ENCODE data around the gene HOXB7. TPM values are rescaled to one million over a fixed set of nuclear protein-coding genes. Genes with fewer than 3 reads are reported as not detected.
A peak's percentile ranks its signal among the peaks of the same experiment; 100 is the strongest.

Gene HOXB7
- total RNA-seq = 4.6 and 7.1 TPM in 2 replicates

DNA sequence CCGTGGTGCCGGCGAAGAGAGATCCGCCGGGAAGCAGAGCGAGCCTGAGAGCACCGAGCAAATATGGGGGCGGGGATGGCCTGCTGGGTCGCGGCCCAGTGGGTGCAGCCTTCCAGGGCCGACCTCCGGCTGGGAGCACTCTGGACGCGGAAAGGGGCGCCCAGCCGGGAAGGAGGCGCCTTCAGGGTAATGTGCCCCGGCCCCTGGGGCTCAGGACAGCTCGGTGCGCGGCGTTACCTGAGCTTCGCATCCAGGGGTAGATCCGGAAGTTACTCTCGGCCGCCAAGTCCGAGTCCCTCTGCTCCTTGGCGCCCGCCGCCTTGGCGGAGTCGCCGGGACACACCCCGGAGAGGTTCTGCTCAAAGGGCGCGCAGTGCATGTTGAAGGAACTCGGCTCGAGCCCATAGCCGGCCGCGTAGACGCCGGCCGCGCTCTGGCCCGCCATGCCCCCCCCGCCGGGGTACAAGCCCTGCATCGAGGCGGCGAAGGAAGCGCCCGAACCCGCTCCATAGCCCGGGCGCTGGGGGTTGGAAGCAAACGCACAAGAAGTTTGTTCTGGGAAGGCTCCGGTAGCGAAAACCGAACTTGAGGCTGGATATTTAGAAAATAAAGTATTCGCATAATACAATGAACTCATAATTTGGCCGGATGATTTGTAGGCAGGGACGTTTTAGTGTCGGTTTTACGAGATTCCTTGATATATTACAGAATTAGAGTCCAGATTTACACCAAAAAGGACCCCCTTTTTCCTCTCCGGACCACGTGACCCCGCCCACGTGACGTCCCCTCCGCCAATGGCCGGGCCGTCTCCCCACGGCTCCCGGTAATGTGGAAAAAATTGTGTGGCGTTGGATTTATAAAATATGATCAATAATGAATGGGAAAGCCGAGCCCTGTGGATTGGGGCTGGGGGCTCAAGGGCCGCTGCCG, at the start of gene HOXB7:
Gene HOXB7, minus strand, starts transcription at position 736 of the 930 bp plus-strand sequence. Its CDS starts 99 bp downstream, at position 637.
- peak in 1 of 2 donors; percentile 69 for DNase-seq (ENCODE audit: low read depth in 2 of 2)

DNA sequence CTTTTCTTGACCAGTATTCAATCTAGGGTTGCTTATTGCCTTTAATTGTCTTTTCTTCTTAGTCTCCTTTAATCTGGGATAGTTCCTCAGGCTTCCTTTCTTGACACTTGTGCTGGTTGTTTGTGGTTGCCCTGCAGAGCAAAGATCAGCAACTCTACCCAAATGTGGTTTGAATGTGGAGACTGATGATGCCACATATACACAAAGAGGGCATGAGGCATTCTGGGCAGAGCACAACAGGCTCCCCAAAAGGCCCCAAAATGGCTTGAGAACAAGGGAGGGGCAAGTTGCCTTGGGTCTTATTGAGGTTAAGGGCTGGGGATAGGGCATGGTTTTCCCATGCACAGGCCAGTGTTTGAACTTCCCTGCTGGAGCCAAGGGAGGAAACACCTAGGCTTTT, 45.1 kb upstream of the HOXB7 start:
- no peak for DNase-seq (ENCODE audit: low read depth in 2 of 2)

DNA sequence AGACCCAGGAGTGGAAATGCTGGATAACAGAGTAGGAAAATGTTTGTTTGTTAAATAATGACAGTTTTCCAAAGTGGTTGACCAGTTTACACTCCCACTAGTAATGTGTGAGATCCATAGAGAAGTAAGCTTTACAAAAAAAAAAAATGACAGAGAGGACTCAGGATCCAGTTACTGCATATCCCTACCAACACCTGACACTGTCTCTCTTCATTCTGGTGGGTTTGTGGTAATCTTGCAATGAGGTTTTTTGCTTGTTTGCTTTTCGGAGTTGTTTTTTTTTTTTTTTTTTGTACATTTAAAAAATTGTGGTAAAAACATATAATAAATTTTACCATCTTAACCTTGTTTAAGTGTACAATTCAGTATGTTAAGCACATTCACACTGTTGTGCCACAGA, 38.9 kb upstream of the HOXB7 start:
- DNase-seq (ENCODE audit: low read depth in 2 of 2) = no peak

DNA sequence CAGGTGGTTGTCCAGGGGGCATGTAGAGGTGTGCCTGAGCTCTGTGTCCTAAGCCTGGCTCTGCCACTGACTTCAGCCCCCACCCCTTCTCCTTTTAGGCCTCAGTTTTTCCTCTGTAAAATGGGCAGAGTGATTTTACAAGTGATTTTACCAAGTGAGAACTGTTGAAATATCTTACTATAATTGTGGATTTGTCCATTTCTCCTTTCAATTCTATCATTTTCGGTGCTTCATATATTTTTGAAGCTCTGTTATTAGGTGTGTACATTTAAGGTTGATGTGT, 37.1 kb upstream of the HOXB7 start:
- DNase-seq (ENCODE audit: low read depth in 2 of 2) = no peak

DNA sequence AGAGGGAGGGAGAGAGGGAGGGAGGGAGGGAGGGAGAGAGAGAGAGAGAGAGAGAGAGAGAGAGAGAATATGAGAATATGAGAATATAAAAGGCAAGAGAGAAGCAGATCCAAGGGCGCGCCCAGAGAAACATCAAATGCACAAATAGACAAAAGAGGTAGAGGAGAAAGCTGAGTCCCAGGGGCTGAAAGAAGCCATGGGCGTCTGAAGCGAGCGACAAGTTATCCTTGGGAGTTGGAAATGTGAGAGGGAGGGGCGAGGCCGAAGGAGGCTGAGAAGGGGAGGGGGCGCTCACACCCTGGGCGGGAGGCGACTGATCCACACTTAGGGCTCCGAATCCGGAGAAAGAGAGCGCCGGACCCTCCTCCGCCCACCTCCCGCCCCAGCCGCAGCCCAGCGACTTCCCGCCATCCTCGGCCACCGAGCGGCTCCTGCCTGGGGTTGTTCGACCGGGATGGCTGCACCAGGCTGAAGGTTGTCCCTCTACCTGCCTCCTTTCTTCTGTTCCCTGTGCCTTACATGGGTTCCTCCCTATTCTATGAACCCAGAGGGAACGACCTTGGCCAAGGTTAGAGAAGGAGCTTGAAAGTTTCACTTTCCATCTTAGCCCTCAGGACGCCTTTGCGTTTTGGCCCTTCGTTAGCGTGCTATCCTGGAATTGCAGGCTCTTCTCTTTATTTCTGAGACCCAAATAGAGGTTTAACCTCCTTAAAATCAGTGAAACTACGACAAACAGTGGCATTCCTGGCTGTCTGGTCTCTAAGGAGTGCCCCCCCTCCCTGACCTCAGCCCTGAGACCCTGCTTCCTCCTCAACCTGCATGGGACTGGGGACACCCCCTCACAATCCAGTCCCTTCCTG, 36.5 kb upstream of the HOXB7 start:
- no peak for DNase-seq (ENCODE audit: low read depth in 2 of 2)

DNA sequence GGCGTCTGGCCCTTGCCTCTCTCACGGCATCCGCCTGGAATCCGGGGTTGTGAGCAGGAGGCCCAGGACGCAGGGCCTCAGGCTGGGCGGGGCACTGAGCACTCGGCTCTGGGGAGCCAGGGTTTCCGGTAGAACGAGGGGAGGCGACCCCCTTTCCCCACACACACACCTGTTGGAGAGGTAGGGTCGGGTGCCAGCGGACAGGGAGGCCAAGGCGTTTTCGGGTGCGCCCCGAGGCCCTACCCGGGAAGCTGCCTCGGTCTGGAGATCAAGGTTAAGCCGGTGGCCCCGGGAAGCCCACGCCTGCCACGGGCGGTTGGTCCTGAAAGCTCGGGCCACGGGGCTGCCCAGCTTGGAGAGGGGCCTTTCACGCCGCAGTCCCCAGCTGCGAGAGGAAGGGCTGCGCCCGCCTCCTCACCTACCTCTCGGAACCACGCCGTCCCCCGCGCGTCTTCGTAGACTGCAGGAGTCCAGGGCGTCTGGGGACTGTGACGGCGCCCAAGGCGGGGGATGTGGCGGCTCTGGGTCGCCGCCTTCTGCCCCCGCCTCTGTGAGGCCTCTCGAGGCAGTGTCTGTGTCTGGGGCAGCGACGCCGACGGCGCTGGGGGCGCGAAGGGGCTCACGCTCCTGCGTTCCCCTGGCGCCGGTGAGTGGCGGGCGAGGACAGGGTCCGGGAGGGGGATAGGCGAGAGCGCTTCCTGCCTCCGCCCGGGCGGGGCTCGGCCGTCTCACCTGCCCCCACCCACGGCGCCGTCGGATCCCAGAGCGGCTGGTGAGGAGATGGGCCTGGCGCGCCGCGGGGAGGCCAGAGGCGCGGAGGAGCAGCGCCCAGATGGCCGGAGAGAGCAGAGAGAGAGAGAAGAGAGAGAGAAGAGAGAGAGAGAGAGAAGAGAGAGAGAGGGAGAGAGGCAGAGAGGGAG, 35.6 kb upstream of the HOXB7 start:
- DNase-seq (ENCODE audit: low read depth in 2 of 2) = no peak

DNA sequence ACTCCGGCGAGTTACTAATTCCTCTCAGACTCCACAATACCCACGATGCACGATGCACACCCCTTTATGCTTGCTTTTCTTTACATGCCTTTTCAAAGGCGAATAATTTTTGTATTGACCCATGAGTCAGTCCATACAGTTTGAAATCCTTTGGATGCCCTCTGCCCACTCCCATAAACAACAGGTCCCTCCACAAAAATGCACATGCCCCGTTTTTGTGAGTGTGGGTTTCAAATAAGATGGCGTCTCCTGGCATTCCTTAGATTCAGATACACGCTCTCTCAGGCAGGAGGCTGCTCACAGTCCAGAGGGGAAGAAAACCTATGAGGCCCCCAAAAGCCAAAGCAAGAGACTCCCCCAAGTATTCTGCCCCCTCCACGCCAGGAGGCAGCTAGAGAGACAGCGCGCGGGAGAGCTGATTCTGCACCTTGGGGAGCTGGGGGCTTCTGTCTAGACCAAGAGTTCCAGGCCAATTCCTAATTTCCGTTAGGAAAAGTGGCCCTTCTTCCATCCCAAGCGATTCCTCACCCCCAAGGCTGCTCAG, 34.9 kb upstream of the HOXB7 start:
- no peak for DNase-seq (ENCODE audit: low read depth in 2 of 2)

DNA sequence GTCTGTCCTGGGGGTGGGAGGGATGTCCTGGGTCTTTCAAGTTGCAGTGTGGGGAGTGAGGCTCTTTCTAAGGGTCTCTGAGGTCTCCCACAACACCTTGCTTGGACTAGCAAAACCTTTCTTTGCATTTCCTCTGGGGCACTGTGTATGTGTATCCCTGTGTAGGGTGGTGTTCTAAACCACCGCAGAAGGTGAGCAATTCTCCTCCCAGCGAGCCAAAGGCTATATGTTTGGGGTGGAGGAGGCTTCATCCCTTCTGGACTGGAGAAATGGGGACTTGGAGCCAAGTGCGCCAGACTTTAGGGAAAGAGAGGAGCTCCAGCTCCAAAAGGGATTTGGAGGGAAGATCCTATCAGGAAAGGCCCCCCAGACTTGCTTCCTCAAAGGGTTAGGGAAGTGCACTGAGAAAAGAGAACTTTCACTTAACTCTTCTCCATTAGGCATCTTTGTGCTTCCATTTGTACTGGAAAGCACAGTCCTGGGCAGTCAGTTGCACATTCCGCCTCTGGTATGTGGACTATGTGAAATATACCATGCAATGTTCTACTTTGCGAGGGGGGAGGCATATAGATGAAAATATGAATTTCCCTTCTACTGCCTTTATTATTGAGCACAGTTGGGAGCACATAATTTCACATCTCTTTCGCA, 34.2 kb upstream of the HOXB7 start:
- no peak for DNase-seq (ENCODE audit: low read depth in 2 of 2)

DNA sequence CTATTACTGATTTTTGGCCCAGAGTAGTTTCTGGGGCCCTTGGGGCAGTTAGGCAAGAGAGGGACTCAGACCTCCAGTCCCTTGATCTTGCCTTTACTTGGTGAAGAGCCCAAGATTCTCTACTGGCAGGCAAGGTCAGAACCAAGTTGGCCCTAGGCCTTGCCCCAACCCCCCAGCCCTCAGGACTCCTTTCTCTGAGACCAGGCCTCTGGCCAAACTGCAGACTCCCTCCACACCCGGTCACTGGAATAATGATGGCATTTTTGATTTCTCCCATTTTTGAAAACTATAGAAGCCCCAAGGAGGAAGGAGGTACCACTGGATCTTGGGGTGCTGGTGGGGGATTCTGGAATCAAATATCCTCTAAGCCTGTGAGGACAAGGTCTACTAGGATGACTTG, 33.3 kb upstream of the HOXB7 start:
- no peak for DNase-seq (ENCODE audit: low read depth in 2 of 2)

DNA sequence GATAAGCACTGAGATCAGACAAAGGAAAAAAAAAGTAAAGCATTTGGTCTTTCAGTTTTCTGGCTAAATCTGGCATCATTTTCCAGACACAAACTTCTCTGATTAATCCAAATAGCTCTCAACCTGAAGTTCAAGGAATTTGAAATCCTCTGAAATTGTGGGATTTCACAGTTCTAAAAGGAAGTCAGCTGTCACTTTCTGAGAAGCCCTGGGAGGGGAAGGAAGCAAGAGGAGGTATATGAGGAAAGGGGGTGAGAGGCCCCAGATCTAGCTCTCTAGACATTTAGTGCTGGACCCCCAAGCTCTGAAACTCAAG, 32.8 kb upstream of the HOXB7 start:
- no peak for DNase-seq (ENCODE audit: low read depth in 2 of 2)

DNA sequence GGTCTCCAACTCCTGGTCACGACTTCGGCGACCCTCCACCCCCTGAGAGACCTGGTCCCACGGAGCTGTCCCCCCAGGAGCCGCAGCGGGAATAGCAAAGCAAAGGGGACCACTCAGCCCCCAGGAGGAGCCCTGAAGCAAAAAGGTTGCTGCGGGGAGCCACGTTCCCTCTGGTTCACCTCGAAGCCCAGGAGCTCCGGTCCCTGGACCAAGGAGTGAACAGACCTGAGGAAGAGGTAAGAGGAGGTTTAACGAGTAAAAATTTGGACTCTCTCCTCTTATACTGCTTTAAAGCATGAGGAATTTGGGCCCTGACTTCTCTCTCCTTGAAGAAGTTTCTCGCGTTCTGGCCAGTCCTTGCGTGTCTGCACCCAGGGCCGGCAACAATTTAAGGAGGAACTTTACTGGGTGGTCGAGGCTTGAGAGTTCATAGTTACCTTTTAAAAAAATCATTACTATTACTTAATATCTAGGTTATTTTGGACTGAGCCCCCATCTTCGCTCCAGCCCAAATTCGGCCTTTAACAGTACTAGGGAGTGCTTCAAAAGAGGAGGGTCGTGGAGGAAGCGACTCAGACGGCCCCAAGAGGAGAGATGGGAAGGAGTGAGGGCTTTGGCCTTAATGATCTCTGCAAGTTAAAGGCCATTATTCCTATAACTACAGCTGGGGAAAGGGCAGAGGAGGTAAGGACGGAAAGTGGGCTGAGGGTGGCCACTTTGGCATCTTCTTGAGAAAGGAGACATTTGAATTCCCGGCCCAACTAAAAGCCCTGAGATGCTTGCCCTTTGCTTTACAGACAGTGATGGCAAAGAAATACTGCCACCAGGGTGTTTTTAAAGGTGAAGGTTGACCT, 32.3 kb upstream of the HOXB7 start:
- no peak for DNase-seq (ENCODE audit: low read depth in 2 of 2)

DNA sequence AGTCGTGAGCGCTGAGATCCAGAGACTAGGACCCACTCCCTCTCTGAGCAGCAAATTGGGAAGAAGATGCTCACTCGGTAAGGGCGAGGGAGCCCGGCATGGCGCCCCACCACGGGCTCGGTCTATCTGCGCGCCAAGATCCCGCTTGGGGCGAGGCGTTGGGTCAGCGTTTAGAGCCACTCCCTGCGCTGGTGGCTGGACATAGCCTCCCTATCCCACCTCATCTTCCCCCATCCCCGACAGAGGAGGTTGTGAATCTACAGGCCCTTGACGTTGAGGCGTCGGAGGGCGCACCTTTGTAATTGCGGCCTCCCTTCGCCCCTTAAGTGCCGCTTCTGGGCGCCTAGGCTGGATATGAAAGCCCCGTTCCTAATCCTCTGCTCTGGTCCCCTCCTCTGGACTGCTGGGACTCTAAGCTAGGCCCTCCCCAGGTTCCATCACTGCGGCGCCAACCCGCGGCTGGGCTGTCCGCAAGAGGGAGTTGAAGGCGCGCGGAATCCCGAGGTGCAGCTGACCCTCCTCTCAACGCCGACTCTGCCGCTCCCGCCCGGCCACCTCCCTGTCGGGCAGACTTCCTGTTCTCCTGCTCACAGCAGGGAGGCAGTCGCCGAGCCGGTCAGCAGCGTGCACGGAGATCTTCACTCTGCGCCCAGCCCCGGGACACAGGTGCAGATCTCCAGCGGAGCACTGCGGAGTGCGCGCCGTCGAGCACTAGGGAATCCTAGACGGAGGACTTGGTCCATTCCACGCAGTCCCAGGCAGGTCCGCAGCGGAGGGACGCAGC, 31.4 kb upstream of the HOXB7 start:
- DNase-seq (ENCODE audit: low read depth in 2 of 2) = no peak

DNA sequence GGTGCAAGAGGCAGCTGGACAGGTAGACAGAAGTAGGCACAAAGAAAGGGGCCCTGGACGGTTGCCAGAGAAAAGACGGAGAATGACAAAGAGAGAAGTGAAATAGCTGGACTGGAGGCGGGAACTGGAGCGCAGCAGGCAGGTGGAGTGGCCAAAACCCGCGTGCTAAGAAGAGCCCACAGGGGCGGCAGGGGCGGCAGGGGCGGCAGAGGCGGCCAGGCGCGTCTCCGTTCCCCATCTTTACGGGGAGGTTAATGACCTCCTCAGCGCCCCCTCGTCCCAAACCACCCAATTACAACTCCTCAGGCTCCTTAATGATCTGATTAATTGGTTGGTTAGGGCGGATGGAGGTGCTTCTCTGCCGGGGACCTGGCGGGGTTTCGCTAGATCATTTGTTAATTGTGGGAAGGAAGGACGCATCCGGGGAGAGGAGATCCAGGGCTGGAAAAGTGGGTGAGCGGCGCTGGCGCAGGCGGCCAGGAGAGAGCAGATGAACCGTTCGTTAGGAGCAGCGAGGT, 30.8 kb upstream of the HOXB7 start:
- no peak for DNase-seq (ENCODE audit: low read depth in 2 of 2)

DNA sequence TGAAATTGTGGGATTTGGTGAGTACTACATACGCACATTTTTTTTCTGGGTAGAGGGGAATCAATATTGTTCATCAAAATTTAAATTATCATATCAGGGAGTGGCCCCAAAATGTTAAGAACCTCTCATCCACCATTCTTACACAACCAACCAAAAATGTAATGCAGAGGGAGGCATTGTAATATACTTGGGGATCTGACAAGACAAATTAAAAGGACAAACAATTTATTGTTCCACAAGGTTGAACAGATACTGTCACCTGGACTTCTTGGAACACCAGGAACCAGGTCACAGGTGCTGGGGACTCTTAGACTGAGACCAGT, 30.0 kb upstream of the HOXB7 start:
- DNase-seq (ENCODE audit: low read depth in 2 of 2) = no peak

DNA sequence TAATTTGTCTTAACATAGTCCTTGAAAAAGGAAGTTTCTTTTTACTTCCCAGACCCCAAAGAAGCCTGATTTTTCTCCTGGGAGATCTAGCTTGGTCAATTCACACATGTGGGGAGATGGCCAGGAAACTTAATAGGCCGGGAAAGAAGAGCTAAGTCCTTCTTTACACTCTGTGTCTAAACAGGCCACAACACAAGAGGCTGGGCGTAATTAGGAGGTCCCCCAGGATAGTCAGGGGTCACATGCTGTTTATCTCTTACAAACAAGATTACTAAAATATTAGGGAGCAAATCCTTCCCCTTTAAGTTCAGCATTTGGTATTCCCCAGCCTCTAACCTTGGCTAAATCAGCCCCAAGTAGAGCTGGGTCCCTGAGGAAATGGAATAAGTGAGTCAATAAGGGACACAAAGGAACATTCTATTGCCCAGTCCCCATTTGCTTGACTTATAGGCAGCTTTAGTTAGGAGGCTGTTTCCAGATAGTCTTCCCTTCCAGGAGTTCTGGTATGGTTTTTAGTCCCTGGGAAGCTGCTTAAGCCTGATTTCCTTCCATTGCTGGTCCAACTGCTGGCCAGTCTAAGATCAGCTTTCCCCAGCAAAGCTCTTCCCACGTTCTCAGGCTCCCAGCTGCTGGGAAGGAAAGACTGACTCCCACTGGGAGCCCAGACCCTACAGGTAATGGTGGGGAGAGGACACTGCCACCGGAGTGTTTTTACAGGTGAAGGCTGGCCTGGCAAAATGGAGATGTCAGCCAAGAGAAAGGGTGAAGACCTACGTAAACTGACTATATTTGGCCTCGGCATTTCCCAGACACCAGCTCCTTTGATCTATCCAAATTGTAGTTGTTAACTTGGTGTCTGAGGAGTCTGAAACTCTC, 29.4 kb upstream of the HOXB7 start:
- no peak for DNase-seq (ENCODE audit: low read depth in 2 of 2)

DNA sequence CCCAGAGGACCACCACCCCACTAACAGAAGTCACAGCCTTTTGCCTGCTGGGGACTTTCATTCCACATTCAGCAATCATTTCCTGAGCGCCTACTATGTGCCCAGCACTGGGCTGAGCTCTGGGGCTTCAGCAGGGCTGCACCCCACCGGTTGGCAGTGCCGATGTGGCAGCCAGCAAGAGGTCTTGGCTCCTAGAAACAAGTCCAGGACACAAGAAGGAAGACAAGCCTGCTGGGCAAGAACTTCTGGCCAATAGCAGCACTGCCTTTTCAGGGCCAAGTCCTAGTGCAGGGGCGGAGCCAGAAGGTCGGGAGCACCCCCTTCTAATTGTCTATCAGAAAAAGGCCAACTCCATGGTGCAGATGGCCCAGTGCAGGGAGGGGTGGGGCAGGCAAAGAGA, 28.3 kb upstream of the HOXB7 start:
- no peak for DNase-seq (ENCODE audit: low read depth in 2 of 2)

DNA sequence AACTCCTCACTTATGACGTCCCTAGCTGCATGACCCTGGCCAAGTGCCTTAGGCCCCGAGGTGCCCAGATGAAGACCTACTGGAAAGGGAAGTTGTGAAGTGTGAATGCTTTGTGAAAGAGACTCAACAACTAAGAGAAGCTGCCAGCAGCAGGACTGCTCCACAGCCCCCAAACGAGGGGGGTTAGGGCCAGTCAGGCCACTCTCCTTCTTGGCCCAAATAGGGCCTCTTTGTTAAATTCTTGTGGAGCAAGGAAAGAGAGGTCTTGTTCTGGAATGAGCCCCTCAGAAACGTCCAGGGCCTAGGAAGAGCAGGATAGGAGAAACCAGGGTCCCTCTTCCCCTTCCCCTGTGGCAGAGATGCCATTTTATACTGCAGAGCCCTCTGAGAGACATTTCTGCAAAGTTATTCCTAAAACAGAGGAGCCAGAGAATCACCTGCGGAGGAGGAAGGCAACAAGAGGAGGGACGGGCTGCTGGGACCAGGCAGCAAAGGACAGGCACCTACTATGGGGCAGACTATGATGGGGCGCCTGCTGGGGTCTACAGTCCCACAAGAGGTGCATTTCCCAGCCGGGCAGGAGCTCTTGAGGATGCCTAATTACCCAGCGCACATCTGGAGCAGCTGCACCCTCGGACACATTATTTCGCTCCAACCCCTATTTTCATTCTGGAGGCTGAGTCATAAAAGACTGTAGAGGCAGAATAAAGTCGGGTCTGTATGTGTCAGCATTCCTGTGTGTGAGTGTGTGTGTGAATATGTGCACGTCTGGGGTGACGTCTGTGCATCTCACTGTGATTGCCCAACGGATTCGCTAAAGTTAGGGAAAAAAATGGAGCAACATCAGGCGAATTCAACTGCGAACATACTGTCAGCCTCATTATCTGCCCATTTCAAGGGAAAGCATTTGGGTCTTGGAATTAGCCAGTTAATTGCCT, 26.8 kb upstream of the HOXB7 start:
- DNase-seq (ENCODE audit: low read depth in 2 of 2) = no peak

Measured in dermis microvascular lymphatic vessel endothelial cell (primary cell).